SU-DHL-6 (cell line): ENCODE data around the gene NUDT21.

ENCODE experiments used
- CTCF ChIP-seq: fragments of 200-600 bp; sonication (generic); IDR thresholded peaks from one replicate; pipeline ENCODE4 v1.5.1; 2017; ENCODE audit warnings: antibody characterized with exemption, mild to moderate bottlenecking, low read length, moderate library complexity; ENCODE audit not compliant: insufficient read depth, poor library complexity, severe bottlenecking
- EZH2phosphoT487 ChIP-seq: fragments of 200-600 bp; sonication (generic), shearing (Covaris generic); conservative IDR thresholded peaks from 2 replicates; pipeline ENCODE4 v1.6.1; 2018; ENCODE audit warnings: mild to moderate bottlenecking, antibody characterized with exemption, low read length, moderate library complexity, mixed read lengths

- TF ChIP-seq CTCF (no peak), EZH2phosphoT487 (no peak)
Measured at GRCh38 chr16:56482683-56483236, 31.6 kb upstream of the NUDT21 start.
